Hematopoietic multipotent progenitor cell treated with erythropoietin and hydrocortisone succinate and interleukin-3 and kit ligand, for 4 days (in vitro differentiated cells): ENCODE results near the gene ARG2.
A peak's percentile ranks its signal among the peaks of the same experiment; 100 is the strongest.
"Not testable (repeated sequence)": the region's sequence is repeated elsewhere in the genome, so short reads cannot be mapped to it uniquely, and the experiment has no call there.

Experiments
- DNase-seq: peaks from one replicate; pipeline ENCODE4 v3.0.0-alpha.2; 2015

Gene ARG2

DNA sequence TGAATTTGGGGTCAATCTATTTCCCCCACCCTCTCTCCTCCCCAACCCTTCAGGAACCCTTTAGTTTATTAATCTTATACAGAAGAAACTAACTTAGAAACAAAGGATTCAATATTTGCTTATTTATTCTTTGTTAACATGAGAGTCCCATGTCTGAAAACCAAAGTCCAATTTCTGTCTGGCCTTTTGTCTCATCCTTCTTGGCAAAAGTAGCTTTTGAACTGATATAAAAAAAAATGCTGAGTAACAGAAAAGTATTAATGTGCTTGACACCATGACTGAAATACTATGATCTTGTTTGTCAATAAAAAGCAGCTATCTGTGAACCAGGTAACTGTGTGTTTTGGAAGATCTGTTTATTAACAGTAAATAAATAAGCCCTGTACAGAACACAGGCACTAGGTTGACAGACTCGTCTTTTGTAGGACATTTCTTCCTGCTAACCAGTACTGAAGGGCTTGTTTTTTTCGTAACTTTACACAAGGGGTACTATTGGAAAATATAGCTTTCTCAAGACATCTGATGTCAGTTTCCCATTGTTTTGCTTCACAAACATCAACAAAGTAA, 30.4 kb upstream of the ARG2 start:
- no peak for DNase-seq

DNA sequence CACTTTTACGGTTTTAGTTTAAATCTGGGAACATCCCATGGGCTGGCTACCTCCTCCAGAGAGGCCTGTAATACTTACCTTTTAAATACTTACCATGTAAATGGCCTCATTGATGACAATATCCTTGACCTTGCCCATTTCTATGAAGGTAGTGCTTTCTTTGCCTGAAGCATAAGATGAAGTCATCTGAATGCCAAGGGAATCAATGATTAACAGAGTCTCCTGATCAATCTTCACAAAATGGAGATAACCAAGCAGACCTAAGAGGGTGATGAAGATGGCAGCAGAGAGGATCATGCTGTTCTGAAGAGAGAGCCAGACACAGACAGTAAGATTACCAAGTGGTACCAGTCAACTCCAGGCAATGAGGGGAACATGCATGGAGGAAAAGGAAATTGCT, 26.1 kb upstream of the ARG2 start:
- not testable (repeated sequence) for DNase-seq

DNA sequence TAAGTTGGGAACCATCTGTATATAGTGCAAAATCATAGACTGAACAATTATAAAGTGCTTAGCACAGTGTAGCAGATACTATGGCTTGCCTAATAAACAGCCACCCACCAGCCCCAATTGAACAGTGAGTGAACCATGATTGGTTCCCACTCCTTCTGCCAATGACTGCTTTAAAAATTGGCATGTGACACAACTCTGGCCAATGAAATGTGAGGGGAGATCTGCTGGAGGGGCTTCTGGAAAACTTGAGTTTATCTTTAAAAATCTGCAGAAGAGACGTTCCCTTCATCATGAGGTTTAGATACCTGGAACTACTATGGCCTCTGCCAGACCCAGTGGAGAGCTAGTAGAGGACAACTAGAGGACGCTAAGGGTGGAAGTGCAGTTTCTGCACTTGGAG, 24.3 kb upstream of the ARG2 start:
- DNase-seq: no peak

DNA sequence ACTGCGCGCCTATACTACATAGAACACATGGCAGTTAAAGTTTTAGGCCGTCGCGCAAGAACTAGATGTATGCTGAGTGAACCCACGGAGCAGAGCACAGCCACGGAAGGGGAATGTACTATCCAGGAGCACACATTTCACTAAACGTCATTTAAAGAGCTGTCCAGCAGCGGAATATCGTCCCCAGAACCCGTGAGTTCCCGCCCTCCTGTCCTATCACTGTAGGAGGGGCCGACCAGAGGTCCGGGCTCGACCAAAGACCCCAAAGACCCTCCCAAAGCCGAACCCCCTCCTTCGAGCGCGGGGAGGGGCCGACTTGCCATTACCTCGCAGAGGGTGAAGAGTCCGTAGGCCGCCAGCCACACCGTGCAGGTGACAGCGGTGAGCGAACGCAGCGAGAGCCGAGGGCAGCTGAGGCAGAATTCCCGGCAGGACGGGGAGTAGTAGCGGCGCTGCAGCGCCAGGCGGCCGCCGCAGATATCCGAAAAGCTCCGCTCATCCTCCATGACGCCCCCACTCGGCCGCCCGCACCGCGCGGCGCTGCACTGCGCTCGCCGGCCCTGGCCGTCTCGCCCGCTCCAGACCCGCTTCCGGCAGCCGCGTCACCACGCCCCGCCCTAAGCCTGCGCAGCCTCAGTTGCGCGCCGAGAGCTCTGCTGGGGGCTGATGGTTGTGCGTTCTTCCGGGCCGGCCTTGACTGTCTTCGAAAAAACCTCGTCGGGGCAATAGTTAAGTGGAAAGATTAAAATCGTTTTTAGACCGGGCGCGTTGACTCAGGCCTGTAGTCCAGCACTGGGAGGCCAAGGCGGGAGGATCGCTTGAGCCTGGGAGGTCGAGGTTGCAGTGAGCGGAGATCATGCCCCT, 19.8 kb upstream of the ARG2 start, which contains the start of gene PIGH:
Gene PIGH (minus strand): TSS at position 571 of the 864 bp plus-strand sequence. CDS start 65 bp downstream, at position 506.
- DNase-seq: peak; percentile 96

DNA sequence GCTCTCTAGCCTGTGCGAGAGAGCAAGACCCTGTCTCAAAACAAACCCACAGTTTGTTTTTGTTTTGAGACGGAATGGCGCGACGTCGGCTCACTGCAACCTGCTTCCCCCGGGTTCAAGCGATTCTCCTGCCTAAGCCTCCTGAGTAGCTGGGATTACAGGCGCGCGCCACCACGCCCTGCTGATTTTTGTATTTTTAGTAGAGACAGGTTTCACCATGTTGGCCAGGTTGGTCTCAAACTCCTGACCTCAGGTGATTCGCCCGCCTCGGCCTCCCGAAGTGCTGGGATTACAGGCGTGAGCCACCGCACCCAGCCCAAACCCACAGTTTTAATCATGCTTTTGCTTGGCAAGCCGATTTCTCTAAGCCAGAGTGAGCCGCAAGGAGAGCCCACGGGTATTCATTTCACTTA, 19.2 kb upstream of the ARG2 start:
- DNase-seq: not testable (repeated sequence)

DNA sequence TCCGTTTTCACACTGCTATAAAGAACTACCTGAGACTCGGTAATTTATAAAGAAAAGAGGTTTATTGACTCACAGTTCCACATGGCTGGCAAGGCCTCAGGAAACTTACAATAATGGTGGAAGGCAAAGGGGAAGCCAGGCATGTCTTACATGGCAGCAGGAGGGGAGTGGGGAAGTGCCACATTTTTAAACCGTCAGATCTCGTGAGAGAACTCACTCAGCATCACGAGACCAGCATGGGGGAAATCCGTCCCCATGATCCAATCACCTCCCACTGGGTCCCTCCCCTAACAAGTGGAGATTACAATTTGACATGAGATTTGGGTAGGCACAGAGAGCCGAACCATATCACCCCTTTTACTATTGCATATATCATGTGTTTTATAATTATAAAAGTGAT, 17.6 kb upstream of the ARG2 start:
- DNase-seq: no peak

DNA sequence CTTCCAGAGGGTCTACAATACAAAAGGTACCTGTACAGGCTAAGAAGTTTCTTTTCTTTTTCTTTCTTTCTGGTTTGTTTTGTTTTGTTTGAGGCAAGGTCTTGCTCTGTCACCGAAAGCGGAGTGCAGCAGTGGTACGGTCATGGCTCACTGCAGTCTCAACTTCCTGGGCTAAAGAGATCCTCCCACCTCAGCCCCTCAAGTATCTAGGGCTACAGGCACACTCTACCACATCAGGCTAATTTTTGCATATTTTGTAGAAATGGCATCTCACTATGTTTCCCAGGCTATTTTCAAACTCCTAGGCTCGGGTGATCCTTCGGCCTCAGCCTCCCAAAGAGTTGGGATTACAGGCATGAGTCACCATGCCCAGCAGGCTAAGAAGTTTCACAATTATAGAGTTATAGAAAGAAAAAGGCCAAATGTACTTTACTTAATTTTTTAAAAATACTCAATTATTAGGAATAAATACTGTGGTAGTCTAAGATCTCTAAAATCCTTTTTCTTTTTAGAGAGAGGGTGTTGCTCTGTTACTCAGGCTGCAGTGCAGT, 16.6 kb upstream of the ARG2 start:
- DNase-seq: no peak

DNA sequence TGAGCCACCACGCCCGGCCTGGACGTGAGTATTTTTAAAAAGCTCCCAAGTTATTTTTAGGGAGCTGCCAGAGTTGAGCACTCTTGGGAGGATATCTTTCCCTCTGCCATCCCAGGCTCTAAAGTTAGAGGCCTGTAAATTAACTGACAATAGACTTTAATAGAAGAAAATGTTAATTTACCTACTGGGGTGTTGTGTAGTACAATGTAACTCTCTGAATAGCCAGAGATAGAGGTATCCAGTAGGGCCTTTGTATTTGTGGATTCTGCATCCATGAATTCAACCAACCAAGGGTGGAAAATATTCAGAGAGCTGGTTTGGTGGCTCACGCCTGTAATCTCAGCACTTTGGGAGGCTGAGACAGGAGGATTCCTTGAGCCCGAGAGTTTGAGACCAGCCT, 12.1 kb upstream of the ARG2 start:
- no peak for DNase-seq

DNA sequence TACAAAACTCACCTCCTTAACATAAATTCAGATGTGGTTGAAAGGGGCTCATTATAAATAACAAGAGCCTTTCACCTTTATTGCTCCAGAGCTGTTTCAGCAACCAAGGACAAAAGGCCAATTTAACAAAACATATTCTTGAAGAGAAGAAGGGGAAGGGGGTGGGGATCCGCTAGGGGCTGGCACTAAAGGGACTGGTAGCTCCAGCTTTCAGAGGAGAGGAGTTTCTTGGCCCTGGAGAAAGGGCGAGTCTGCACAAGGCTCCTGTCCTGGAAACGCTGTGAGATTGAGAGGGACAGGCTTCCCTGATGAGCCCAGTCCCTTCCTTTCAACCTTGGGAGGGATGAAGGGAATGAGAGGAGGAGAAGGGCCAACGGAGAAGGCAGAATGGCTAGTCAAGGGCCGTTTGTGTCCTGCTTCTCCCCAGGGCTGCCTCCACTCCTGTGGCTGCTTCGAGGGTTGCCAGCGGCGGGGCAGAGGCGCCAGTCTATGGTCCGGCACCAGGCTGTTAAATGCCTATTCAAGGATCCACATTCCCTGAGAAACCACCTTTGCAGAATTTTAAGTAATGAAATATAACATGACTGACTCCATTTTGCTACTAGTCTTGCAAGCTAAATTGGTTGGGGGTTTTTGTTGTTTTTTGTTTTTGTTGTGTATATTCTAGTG, 9.9 kb upstream of the ARG2 start:
- no peak for DNase-seq

DNA sequence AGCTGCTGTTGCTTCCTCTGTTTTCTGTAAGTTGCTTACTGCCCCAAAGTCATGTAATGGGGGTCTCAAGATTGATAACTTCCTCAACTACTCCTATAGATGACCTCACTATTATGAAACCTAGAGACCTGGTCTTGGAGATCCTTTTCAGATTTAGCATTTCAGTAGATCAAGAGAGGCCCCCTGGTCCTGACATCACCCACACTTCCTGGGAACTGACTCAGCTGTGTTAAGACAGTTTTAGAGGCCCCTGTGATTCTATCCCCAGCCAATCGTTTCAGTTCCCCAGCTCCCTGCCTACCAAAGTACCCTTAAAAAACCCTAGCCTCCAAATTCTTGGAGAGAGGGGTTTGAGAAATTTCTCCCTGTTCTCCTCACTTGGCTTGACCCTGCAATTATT, 9.2 kb upstream of the ARG2 start:
- no peak for DNase-seq

DNA sequence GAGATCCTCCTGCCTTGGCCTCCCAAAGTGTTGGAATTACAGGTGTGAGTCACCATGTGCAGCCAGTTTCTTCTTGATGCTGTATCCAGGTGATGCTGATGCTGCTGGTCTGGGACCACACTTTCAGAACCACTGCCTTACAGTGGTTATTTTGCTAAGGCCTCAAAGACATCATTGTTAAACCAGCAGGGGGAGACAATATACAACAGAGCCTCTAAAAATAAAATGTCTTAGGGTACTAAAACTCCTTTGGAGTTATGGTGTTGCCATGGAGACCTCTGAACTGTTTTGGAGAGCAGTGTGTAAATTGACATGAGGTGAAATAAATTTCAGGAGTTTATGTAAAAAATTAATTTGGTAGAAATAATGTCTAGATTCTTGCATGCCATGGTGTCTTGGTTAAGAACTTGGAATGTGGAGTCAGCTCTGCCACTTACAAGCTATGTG, 1.1 kb upstream of the ARG2 start:
- peak; percentile 94 for DNase-seq

DNA sequence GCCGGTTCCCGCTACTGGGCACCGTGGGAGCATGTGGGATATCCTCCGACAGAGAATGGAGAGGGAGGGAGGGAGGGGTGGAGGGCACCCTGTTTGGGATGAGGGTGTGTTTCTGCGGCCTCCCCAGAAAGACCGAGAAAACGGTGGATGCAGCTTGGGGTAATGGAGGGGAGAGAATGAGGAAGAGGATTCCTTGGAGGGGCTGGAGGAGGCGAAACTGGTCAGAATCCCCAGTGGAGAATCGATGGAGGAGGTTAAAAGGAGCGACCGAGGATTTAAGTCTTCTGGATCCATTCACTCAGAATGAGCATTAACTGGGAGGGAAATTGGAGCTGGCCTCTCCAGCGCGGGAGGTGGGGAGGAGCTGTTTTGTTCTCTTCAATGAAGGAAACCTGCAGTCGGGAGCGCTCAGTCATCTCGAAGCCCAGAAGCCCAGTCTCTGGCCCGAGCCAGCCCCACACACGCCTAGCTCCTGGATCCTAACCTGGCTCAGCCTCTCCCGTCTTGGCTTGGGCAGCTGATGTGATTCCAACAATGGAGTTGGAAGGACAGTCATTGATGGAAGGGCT, 581 bp downstream of the ARG2 start:
- no peak for DNase-seq

DNA sequence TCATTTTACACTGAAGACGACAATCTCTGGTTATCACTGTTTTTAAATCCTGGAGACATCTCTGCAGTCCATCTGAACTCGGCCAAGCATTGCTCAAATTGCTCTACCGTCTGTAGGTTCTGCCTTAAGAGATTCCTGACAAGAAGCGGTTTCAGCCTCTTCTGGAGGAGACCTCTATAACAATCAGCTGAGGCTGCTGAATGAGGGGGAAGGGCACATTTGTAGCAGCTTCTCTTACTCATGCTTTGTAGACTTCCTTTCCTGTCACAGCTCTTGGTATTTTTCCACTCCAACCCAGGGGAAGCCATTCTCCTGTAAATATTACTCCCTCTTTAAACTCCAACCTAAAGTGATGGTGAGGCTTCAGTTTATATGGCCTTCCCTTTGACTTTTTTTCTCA, 3.0 kb downstream of the ARG2 start:
- peak; percentile 65 for DNase-seq

DNA sequence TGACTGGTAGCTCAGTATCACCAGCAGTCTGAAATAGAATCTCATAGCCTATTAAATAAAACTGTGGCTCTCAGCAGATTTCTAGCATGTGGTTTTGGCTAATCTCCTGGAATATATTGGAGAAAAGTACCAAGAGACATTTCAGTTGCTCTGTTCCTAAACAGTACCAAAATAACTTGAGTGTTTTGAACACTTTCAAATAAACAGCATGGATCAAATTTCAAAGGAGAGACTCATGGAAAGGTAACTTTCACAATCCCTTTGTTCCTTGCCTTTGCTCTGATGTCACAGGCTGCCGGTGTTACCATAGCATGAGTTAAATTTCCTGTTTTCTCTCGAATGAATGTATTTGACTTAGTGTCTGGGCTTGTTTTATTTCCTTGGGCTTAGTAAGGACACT, 3.4 kb downstream of the ARG2 start:
- DNase-seq: no peak

DNA sequence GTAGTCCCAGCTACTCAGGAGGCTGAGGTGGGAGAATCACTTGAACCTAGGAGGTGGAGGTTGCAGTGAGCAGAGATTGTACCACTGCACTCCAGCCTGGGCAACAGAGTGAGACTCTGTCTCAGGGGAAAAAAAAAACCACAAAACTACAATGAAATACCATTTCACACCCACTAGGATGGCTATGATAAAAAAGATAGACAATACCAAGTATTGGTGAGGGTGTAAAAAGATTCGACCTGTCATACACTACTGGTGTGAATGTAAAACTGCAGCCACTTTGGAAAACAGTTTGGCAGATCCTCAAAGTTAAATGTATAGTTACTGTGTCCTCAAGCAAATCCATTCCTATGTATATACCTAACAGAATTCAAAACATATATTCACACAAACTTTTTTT, 6.4 kb downstream of the ARG2 start:
- not testable (repeated sequence) for DNase-seq

DNA sequence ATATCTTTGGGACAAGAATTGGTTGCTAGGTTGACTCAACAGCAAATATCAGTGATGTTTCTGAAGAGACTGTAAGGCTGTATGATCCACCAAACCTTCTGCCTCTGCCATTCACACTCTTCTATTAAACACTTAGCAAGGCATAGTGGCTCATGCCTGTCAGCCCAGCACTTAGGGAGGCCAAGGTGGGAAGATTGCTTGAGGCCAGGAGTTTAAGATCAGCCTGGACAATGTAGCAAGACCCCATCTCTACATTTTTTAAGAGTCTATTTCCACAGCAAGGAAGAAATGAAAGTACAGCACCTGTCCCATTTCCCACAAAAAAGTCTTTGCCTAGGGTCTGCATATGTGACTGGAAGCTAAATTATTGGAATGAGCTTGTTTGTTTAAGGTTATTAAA, 7.8 kb downstream of the ARG2 start:
- DNase-seq: no peak

DNA sequence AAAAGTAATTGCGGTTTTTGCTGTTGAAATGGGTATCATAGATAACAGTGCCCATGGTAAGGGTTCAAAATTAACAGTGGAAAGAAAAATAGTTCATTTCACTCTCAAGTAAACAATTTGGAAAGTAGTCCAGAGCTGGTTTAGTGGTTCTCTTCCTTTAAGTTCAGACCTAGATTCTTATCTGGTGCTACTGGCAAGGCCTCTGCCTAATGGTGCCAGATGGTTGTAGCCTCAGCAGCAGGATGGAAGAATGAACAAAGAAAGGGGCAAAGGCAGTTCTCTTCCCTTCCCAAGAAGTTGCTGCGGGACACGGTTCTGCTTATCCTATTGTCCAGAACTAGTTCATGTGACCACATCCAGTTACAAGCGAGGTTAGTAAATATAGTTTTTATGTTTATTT, 10.5 kb downstream of the ARG2 start:
- no peak for DNase-seq

DNA sequence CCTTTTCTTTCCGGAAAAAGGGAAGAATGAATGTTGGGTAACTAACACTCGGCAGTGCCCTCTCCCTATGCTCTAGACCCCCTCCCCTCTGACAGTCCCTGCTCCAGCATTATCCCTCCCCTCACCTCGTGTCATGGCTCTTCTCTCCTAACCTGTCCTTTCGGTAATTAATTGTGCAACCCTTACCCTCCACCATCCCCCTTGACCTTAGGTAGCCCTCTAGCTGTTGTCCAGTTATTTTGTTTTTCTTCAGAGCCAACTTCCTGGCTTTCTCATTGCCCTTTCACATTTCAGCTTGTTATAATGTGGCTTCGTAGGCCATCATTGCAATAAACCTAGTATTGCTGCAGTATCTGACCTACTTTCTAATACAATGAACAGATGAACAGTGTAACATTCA, 11.2 kb downstream of the ARG2 start:
- DNase-seq: no peak

DNA sequence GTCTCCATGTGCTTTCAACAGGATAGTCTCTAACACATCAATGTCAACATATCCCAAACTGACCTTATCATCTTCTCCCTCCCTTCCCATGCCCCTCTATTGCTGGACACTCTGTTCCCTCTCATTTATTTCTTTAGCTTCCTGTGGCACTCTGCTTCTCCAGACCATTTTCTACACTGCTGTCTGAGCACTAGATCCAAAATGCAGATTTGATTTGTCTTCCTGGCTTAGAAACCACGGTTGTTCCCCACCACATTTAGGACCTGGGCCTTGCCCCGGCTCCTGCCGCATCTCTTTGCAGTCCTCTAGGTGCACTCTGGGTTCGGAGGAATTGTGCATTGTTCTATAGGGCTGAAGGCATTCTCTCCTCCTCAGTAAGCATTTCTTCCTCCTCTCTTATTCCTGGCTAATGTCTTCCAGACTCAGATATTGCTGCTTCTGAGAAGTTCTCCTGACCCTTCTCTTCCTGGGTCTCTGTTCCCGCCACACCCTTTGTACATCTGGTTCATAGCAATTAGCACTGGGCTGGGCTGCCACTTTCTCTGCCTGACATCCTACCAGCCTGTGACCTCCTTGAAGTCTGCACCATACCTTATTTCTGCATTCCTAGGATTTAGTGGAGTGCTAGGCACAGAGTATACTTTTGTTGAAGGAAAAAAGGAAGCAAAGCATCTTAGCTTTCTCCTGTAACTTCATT, 13.9 kb downstream of the ARG2 start:
- DNase-seq: no peak

DNA sequence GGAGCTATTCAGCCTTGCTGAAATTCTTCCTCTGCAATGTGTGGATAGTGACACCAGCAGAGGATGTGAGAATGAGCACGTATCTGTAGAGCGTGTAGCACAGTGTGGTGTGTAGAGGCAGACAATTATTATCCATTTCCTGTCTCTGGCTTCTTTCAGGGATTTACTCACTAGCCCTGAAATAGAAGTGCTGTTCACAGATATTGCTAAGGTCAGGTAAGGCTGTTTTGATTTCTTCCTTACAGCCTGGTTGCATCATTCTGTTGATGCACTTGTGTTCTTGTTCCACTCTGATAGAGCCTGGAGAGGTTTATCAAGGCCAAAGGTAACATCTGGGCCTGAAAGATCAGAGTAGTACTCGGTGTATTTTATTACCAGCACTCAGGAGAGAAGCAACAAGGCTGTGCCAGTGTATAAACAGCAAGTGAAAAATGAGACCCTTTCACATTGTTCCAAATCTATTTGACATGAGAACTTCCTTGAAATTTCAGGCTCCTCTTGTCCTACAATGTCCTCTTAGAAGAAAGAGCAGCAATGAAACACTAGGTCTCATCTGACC, 16.7 kb downstream of the ARG2 start:
- DNase-seq: no peak

DNA sequence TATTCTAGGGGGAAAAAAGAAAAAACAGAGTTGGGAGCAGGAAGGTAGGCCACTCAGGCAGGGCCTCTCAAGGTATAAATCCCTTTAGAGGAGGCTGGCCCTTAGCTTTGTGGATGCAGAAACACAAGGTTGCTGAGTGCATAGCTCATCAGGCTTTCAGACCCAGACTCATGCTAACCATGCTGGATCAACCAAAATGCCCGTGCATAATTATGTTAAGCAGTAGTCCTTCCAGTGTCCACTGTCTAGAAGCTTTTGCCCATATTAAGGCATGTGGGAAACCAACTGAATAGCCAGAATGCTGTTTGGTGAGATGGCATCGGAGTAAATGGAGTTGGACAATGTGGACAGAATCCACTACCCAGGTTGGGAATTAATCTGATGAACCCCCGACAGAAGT, 18.9 kb downstream of the ARG2 start:
- no peak for DNase-seq

DNA sequence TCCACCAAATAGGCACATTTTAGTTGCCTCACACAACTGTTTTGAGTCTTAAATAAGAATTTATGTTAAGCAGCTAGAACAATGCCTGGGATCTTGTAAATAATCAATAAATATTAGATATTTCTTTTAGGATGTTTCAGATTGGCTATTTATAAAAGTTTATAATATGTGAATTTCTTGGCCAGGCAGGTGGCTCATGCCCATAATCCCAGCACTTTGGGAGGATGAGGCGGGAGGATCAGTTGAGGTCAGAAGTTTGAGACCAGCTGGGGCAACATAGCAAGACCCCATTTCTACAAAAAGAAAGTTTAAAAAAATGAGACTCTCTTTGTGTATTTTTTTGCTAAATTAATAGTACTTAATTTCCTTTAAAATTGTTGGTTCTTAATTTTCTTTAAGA, 21.8 kb downstream of the ARG2 start:
- no peak for DNase-seq
